Uterus (tissue), 2 donors: ENCODE results near the gene L3MBTL1.

Experiments
- POLR2A ChIP-seq, 2 donors: fragments of 450-650 bp; IDR thresholded peaks; one replicate each; pipeline ENCODE4 v1.6.1; 2016; ENCODE audit warnings: antibody characterized with exemption in 2 of 2, mild to moderate bottlenecking in 1 of 2, moderate library complexity in 1 of 2
- TF ChIP-seq, protein P1 (sequence below), 4 experiments: fragments of 200-600 bp in 2 of 4; fragments of 450-650 bp in 2 of 4; sonication (generic) in 2 of 4; IDR thresholded peaks; one replicate each; pipeline ENCODE4 v1.5.1; 2016 to 2019; ENCODE audit warnings: antibody characterized with exemption in 4 of 4, mild to moderate bottlenecking in 2 of 4, moderate library complexity in 1 of 4

DNA sequence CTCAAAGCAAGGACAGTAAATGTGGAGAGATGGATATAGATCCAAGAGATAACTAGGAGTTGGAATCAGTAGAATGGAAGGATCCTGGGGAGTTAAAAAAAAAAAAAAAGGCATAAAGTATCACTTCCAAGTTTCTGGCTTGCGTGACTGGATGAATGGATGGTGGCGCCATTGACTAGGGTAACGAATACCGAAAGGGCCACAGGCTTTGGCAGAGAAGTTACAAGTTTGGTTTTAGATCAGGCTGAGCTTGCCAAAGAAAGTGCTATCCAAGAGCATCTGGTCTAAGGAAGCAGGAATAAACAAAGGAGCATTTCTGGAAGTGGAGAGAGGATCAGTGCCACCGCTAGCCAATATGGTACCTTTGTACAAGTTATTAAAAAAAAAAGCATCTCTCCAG is 17.5 kb downstream of the L3MBTL1 start:
- TF ChIP-seq, protein P1, sequence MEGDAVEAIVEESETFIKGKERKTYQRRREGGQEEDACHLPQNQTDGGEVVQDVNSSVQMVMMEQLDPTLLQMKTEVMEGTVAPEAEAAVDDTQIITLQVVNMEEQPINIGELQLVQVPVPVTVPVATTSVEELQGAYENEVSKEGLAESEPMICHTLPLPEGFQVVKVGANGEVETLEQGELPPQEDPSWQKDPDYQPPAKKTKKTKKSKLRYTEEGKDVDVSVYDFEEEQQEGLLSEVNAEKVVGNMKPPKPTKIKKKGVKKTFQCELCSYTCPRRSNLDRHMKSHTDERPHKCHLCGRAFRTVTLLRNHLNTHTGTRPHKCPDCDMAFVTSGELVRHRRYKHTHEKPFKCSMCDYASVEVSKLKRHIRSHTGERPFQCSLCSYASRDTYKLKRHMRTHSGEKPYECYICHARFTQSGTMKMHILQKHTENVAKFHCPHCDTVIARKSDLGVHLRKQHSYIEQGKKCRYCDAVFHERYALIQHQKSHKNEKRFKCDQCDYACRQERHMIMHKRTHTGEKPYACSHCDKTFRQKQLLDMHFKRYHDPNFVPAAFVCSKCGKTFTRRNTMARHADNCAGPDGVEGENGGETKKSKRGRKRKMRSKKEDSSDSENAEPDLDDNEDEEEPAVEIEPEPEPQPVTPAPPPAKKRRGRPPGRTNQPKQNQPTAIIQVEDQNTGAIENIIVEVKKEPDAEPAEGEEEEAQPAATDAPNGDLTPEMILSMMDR (IDR thresholded peaks at IDR 0.05): no peak
- no peak for TF ChIP-seq POLR2A (IDR thresholded peaks at IDR 0.05)
